Upper lobe of right lung (tissue), 1 donor: ENCODE results near the gene DPH7. TPM values are rescaled to one million over a fixed set of nuclear protein-coding genes. Genes with fewer than 3 reads are reported as not detected.

Experiments
- ATAC-seq: fragments of 200-7000 bp; cut with Tn5 transposase; one replicate; pipeline ENCODE4 v1.9.1; 2020; ENCODE audit warnings: mild to moderate bottlenecking, moderate library complexity
- DNase-seq: peaks from one replicate; pipeline ENCODE4 v3.0.0-alpha.2; 2020
- H3K27ac ChIP-seq: fragments of 200-600 bp; one replicate; pipeline ENCODE4 v1.8.0; 2022
- H3K27me3 ChIP-seq: fragments of 200-600 bp; one replicate; pipeline ENCODE4 v1.8.0; 2022; ENCODE audit warnings: mild to moderate bottlenecking
- H3K36me3 ChIP-seq: fragments of 200-600 bp; one replicate; pipeline ENCODE4 v1.8.0; 2022
- H3K4me1 ChIP-seq: fragments of 200-600 bp; one replicate; pipeline ENCODE4 v1.8.0; 2022
- H3K4me3 ChIP-seq: fragments of 200-600 bp; one replicate; pipeline ENCODE4 v1.8.0; 2022; ENCODE audit warnings: mild to moderate bottlenecking
- H3K9me3 ChIP-seq: fragments of 200-600 bp; one replicate; pipeline ENCODE4 v1.8.0; 2022
- intact Hi-C: fragments of 100-400 bp; cut with DNase I; formaldehyde crosslinking; loops from one replicate; pipeline ENCODE4 v1.11.0; 2022
- total RNA-seq: library from RNA; stranded (reverse); fragmentation: NEBNext Ultra II Directional; extraction: Animal tissue kit (Norgen Biotek cat#: 25700); gene quantifications from one replicate; pipeline ENCODE4 v1.2.1, GENCODE V29; 2021
- TF ChIP-seq, protein P1 (sequence below): fragments of 200-600 bp; IDR thresholded peaks from one replicate; pipeline ENCODE4 v1.8.0; 2022; ENCODE audit warnings: antibody characterized with exemption
- donor health status: DM: no; HTN: yes; CAD: no; lungs with severe emphysema.

The DPH7 gene
- total RNA-seq, 1 donor from 2014 or later: 30.2 TPM

DNA sequence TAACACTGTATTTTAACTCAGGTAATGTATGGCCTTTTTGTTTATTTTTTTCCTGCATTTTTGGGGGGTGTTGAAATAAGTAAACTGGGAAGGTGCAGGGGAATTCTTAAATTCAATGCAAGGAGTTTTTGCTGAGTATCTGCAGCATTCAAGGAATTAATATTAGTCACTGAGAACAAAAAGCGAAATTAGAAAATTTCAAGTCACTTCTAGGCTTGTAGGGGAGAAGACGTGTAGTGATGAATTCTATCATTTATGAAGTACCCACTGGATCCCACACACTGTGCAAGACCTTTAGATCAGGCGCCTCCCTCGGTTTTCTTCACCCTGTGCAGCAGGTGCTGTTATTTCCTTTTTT, 41.3 kb upstream of the DPH7 start:
- no peak for ATAC-seq
- TF ChIP-seq, protein P1, sequence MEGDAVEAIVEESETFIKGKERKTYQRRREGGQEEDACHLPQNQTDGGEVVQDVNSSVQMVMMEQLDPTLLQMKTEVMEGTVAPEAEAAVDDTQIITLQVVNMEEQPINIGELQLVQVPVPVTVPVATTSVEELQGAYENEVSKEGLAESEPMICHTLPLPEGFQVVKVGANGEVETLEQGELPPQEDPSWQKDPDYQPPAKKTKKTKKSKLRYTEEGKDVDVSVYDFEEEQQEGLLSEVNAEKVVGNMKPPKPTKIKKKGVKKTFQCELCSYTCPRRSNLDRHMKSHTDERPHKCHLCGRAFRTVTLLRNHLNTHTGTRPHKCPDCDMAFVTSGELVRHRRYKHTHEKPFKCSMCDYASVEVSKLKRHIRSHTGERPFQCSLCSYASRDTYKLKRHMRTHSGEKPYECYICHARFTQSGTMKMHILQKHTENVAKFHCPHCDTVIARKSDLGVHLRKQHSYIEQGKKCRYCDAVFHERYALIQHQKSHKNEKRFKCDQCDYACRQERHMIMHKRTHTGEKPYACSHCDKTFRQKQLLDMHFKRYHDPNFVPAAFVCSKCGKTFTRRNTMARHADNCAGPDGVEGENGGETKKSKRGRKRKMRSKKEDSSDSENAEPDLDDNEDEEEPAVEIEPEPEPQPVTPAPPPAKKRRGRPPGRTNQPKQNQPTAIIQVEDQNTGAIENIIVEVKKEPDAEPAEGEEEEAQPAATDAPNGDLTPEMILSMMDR: no peak
- Histone ChIP-seq H3K4me3 (peak overlapping the region; percentile 62), H3K36me3 (peaks cover 18% of the 10 kb centered on the region), H3K27ac (peak overlapping the region; percentile 85), H3K27me3 (no peaks in the 10 kb centered on the region), H3K4me1 (peaks cover 38% of the 10 kb centered on the region), H3K9me3 (no peaks in the 10 kb centered on the region)
- intact Hi-C loops: no loop called here
- no peak for DNase-seq

DNA sequence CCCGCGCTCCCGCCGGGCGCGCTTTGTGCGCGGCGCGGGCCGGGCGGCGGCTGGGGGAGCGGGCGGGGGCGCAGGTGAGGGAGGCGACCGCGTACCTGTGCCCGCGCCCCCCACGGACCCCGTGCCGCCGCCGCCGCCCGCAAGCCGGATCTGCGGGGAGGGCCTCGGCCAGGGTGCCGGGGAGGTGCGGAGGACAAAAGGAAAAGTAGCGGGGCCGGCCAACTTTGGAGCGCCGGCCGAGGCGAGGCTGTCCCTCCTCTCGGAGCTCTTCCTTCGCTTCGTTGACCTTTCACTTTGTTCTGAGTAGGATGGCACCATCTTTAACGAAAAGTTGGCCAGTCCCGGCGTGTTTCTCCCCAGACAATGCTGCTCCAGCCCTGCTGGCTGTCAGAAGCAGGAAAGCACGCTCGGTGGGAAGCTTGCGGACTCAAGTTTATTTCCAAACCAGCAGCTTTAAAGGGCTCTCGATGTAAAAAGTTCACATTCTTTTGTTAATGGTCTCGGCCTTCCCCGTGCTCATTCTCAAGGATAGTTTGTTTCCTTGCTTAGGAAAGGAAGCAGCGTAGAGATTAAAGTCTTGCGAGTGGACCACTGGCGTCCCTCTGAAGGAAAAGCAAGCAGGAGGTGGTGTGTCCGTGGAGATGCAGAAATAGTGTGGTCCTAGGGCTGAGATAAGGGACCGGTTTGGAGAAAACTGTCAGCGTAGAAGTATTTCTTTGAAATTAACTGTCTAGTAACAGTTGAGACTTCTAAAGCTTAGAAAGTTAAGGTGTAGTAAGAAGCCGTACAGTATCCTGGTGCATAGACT, 40.7 kb upstream of the DPH7 start:
- peak; percentile 74 for DNase-seq

DNA sequence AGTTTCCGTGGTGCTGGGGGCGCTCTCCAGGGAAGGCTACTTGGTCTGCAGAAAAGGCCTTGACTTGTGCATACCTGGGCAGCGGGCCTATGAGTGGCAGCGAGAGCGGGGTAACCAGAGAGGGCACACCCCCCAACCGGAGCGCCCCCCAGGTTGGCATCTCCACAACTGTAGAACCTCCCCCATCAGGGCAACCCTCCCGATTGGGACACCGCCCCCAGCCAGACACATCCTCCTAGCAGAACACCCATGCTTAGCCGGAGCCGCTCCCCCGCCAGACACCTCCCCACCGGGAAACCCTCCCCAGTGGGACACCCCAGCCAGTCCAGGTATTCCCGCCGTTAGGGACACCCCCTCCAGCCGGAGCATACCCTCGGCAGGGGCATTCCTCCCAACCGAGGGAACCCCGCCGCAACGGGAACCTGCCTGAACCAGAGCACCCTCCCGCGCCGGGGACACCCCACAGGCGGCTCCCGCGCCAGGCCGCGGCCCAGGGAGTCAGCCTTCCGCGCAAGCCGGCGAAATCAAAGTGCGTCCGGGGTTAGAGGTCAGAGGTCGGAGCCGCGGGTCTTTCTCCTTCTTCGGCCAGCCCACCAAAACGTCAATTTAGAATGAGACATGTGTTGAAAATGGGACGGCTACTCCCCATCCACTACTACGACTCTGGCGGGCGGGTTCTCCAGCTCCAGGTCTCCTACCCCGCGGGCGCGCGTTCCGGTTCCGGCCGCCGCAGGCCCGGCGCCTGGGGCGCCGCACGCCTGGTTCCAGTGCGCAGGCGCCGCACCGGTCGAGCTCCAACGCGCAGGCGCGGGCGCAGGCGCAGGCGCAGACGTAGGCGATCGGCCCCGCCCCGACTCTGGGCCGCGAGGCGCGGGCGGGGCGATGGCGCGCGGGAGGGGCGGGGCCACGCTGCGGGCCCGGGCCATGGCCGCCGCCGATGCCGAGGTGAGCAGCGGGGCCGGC, 39.7 kb upstream of the DPH7 start, which contains the start of gene EHMT1:
Gene EHMT1 (plus strand): TSS at position 901 of the 963 bp plus-strand sequence. CDS start 24 bp downstream, at position 925.
- Histone ChIP-seq H3K36me3 (peaks cover 35% of the 10 kb centered on the region), H3K4me3 (peak within 1 kb of the TSS; percentile 94), H3K9me3 (no peaks in the 10 kb centered on the region), H3K27me3 (no peaks in the 10 kb centered on the region), H3K4me1 (peaks cover 38% of the 10 kb centered on the region), H3K27ac (peak within 1 kb of the TSS; percentile 93)
- DNase-seq: peak; percentile 93
- ATAC-seq: peak; percentile 90
- TF ChIP-seq, protein P1: no peak
- intact Hi-C loops: no loop called here

More for the DNA sequence above, 40.7 kb upstream of the DPH7 start:
- Histone ChIP-seq H3K27ac (peak overlapping the region; percentile 85), H3K9me3 (no peaks in the 10 kb centered on the region), H3K36me3 (peaks cover 24% of the 10 kb centered on the region), H3K27me3 (no peaks in the 10 kb centered on the region), H3K4me1 (peaks cover 38% of the 10 kb centered on the region), H3K4me3 (peak overlapping the region; percentile 62)
- intact Hi-C loops: no loop called here
- ATAC-seq: peak; percentile 12
- TF ChIP-seq, protein P1: no peak

DNA sequence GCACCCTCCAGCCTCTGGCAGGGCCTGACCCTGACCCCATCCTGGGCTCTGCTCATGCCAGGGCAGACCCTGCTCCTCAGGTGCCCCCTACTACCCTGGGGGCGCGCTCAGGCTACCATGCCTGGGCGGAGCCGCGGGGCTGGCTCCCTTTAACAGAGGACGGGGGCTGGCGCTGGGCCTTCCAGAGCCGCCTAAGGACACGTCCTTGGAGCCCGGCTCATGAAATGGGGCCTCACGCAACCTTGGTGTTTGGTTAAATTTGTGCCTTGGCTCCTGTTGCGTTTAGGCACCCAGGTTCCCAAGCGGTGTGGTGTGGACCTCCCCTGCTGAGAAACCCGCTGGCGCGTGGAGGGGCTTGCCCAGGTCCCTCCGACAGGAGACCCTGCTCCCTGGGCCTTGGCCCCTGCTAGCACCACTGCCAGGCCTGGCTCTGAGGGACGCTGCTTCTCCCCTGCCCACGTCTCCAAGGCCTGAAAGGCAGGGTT, 36.7 kb upstream of the DPH7 start:
- H3K27ac ChIP-seq: no peak overlapping the region
- TF ChIP-seq, protein P1: no peak
- no peaks in the 10 kb centered on the region for H3K27me3 ChIP-seq
- no peak for DNase-seq
- intact Hi-C loops: no loop called here
- H3K4me3 ChIP-seq: no peak overlapping the region
- H3K9me3 ChIP-seq: no peaks in the 10 kb centered on the region
- peaks cover 45% of the 10 kb centered on the region for H3K4me1 ChIP-seq
- no peak for ATAC-seq
- peaks cover 38% of the 10 kb centered on the region for H3K36me3 ChIP-seq

DNA sequence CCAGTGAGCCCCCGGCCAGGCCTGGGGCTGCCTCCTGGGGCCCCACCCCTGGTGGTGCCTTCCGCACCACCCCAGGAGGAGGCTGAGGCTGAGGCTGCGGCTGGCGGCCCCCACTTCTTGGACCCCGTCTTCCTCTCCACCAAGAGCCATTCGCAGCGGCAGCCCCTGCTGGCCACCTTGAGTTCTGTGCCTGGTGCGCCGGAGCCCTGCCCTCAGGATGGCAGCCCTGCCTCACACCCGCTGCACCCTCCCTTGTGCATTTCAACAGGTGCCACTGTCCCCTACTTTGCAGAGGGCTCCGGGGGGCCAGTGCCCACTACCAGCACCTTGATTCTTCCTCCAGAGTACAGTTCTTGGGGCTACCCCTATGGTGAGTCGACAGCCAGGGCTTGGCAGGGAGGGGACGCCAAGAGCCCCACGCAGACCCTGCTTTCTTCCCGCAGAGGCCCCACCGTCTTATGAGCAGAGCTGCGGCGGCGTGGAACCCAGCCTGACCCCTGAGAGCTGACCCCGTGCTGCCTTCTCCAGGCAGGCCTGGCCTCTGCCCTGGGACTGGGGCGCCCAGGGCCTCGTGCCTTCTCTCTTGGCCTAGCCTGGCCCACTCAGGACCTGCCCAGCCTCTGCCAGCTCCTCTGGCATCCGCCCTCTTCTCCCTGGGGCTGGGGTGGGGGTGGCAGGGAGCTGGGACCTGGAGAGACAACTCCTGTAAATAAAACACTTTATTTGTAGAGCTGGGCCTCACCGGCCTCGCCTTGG, 36.1 kb upstream of the DPH7 start:
- intact Hi-C loops: no loop called here

More for the DNA sequence above, 36.1 kb upstream of the DPH7 start:
- Histone ChIP-seq H3K27me3 (no peaks in the 10 kb centered on the region), H3K36me3 (peaks cover 38% of the 10 kb centered on the region), H3K4me1 (peaks cover 39% of the 10 kb centered on the region), H3K27ac (no peak overlapping the region), H3K4me3 (no peak overlapping the region), H3K9me3 (no peaks in the 10 kb centered on the region)
- TF ChIP-seq, protein P1: no peak
- ATAC-seq (no peak), DNase-seq (no peak)
